ENCODE results near the gene PPP6R2. TPM values are rescaled to one million over a fixed set of nuclear protein-coding genes. Genes with fewer than 3 reads are reported as not detected.

The PPP6R2 gene
- total and polyA plus RNA-seq, 9 of the 15 experiments (the other 6 are each of a cell fraction or from before 2014, with no cell fraction given) = 0.32 to 39.8 (median 21.4) TPM

DNA sequence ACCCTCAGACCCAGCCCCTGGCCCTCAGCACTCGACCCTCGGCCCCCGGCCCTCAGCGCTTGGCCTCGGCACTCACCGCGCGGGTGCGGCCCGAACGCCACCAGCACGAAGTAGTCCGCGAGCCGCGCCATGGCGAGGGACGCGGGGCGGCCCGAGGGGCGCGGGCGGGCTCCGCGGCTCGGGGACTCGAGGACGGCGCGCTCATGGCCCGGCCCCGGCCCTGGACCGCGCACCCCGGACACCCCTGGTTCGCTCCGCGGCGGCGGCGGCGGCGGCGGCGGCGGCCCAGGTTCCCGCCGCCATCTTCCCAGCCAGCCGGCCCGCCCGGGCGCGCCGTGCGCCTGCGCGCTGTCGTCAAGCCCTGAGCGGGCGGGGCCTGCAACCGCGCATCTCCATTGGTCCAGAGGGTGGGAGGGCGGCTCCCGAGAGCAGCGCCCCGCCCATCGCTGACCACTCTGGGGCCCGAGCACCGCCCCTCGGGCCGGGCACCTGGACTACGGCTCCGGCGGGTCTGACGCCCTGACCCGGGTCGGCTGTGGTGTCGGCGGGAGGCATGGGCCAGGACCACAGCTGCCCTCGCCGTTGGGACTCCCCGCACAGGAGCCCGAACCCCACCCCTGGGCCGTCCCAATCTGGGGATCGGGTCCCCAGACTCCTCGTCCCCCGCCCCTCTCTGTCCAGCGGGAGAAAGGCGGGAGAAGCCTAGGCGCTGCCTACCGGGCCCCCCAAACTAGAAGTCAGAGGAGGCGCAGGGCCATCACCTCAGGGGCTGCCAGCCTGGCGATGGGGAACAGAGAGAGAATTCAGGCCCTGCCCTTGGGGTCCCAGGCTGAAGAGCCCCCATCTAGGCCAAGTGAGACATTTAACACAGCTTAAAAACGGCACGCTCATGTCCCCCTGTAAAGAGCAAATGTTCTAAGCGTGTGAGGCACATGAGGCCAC is 131.9 kb downstream of the PPP6R2 start, which contains the start of gene SBF1 (continued):
- TF ChIP-seq ZC3H11A (IDR thresholded peaks at IDR 0.05; ENCODE audit: low read depth, low read length) (no peak), BRF1 (IDR thresholded peaks at IDR 0.05; ENCODE audit: borderline replicate concordance, extremely low read depth, insufficient read length) (no peak), IRF2 (CRISPR knock-in tag; IDR thresholded peaks at IDR 0.05) (no peak), CXXC5 (CRISPR knock-in tag; IDR thresholded peaks at IDR 0.05) (0 out of 2 replicates have a peak, but pooled peaks have one; percentile 36), POLR3A (IDR thresholded peaks at IDR 0.05; ENCODE audit: borderline replicate concordance, extremely low read depth, insufficient read depth, insufficient read length) (no peak), HCFC1 (IDR thresholded peaks at IDR 0.05; ENCODE audit: low read depth, low read length) (no peak), NRF1 (conservative IDR thresholded peaks at IDR 0.05 in 1 of 2, IDR thresholded peaks at IDR 0.05 in 1 of 2) (peak; percentile 91 to 93), MTA3 (IDR thresholded peaks at IDR 0.05; ENCODE audit: borderline replicate concordance) (peak; percentile 42; the same call in 1 of the 2 replicates), ZEB2 (IDR thresholded peaks at IDR 0.05) (no peak)
- TF ChIP-seq, protein P1, sequence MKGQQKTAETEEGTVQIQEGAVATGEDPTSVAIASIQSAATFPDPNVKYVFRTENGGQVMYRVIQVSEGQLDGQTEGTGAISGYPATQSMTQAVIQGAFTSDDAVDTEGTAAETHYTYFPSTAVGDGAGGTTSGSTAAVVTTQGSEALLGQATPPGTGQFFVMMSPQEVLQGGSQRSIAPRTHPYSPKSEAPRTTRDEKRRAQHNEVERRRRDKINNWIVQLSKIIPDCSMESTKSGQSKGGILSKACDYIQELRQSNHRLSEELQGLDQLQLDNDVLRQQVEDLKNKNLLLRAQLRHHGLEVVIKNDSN (CRISPR knock-in tag; IDR thresholded peaks at IDR 0.05) = no peak
- TF ChIP-seq, protein P2, sequence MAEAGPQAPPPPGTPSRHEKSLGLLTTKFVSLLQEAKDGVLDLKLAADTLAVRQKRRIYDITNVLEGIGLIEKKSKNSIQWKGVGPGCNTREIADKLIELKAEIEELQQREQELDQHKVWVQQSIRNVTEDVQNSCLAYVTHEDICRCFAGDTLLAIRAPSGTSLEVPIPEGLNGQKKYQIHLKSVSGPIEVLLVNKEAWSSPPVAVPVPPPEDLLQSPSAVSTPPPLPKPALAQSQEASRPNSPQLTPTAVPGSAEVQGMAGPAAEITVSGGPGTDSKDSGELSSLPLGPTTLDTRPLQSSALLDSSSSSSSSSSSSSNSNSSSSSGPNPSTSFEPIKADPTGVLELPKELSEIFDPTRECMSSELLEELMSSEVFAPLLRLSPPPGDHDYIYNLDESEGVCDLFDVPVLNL (CRISPR knock-in tag; IDR thresholded peaks at IDR 0.05; ENCODE audit: low read depth) = no peak
- TF ChIP-seq, protein P3, sequence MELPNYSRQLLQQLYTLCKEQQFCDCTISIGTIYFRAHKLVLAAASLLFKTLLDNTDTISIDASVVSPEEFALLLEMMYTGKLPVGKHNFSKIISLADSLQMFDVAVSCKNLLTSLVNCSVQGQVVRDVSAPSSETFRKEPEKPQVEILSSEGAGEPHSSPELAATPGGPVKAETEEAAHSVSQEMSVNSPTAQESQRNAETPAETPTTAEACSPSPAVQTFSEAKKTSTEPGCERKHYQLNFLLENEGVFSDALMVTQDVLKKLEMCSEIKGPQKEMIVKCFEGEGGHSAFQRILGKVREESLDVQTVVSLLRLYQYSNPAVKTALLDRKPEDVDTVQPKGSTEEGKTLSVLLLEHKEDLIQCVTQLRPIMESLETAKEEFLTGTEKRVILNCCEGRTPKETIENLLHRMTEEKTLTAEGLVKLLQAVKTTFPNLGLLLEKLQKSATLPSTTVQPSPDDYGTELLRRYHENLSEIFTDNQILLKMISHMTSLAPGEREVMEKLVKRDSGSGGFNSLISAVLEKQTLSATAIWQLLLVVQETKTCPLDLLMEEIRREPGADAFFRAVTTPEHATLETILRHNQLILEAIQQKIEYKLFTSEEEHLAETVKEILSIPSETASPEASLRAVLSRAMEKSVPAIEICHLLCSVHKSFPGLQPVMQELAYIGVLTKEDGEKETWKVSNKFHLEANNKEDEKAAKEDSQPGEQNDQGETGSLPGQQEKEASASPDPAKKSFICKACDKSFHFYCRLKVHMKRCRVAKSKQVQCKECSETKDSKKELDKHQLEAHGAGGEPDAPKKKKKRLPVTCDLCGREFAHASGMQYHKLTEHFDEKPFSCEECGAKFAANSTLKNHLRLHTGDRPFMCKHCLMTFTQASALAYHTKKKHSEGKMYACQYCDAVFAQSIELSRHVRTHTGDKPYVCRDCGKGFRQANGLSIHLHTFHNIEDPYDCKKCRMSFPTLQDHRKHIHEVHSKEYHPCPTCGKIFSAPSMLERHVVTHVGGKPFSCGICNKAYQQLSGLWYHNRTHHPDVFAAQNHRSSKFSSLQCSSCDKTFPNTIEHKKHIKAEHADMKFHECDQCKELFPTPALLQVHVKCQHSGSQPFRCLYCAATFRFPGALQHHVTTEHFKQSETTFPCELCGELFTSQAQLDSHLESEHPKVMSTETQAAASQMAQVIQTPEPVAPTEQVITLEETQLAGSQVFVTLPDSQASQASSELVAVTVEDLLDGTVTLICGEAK (IDR thresholded peaks at IDR 0.05) = no peak
- TF ChIP-seq, protein P3 (CRISPR knock-in tag; IDR thresholded peaks at IDR 0.05) = no peak
